ENCODE measurements around the gene NCBP3. TPM values are rescaled to one million over a fixed set of nuclear protein-coding genes. Genes with fewer than 3 reads are reported as not detected.
A peak's percentile ranks its signal among the peaks of the same experiment; 100 is the strongest.

Gene NCBP3
- total RNA-seq, 4 donors from 2014 or later: 9.5 to 15.2 (median 14.5) TPM

- peak overlapping the region; percentile 81 to 85 (median 82) for H3K27ac ChIP-seq
- no peak for ATAC-seq
- H3K9me3 ChIP-seq: no peaks in the 10 kb centered on the region
- H3K4me3 ChIP-seq: peak overlapping the region in 1 of 4 donors; percentile 39
- H3K27me3 ChIP-seq: no peaks in the 10 kb centered on the region
- DNase-seq: no peak
- H3K4me1 ChIP-seq: peaks cover 17 to 18% of the 10 kb centered on the region in 2 donors
- TF ChIP-seq CTCF (IDR thresholded peaks at IDR 0.05 in 4 of 5, conservative IDR thresholded peaks at IDR 0.05 in 1 of 5) (no peak), POLR2A (IDR thresholded peaks at IDR 0.05) (no peak)
- no peaks in the 10 kb centered on the region for H3K36me3 ChIP-seq
- in situ Hi-C loops (cut with MboI; ENCODE audit: low sequenced_read_pairs in 4 of 4): no loop called here
- intact Hi-C loops (cut with DNase I; ENCODE audit: low total_unique reads): no loop called here
These were observed 41.8 kb upstream of the NCBP3 start for GRCh38 chr17:3887804-3888203.

GRCh38 chr17:3887394-3887793 lies 41.3 kb upstream of the NCBP3 start:
- intact Hi-C loops (cut with DNase I; ENCODE audit: low total_unique reads) (no loop called here), in situ Hi-C loops (cut with MboI; ENCODE audit: low sequenced_read_pairs in 4 of 4) (no loop called here)
- Histone ChIP-seq H3K4me1 (peaks cover 17 to 18% of the 10 kb centered on the region in 2 donors), H3K9me3 (no peaks in the 10 kb centered on the region), H3K4me3 (no peak overlapping the region), H3K36me3 (no peaks in the 10 kb centered on the region), H3K27ac (peak overlapping the region in 3 of 4 donors; percentile 81 to 85 (median 82)), H3K27me3 (no peaks in the 10 kb centered on the region)
- no peak for TF ChIP-seq CTCF (IDR thresholded peaks at IDR 0.05 in 4 of 5, conservative IDR thresholded peaks at IDR 0.05 in 1 of 5)
- TF ChIP-seq POLR2A (IDR thresholded peaks at IDR 0.05): no peak
- no peak for ATAC-seq
- no peak for DNase-seq

- Histone ChIP-seq H3K9me3 (no peaks in the 10 kb centered on the region), H3K4me3 (no peak overlapping the region), H3K36me3 (no peaks in the 10 kb centered on the region), H3K4me1 (peaks cover 17 to 18% of the 10 kb centered on the region in 2 donors), H3K27ac (peak overlapping the region; percentile 35 to 82 (median 67)), H3K27me3 (no peaks in the 10 kb centered on the region)
- peak; percentile 15 to 33 for DNase-seq
- no peak for TF ChIP-seq CTCF (IDR thresholded peaks at IDR 0.05 in 4 of 5, conservative IDR thresholded peaks at IDR 0.05 in 1 of 5)
- peak in 1 of 2 donors; percentile 15 for TF ChIP-seq POLR2A (IDR thresholded peaks at IDR 0.05)
- in situ Hi-C loops (cut with MboI; ENCODE audit: low sequenced_read_pairs in 4 of 4): no loop called here
- intact Hi-C loops (cut with DNase I; ENCODE audit: low total_unique reads): no loop called here
- no peak for ATAC-seq
These were observed 40.7 kb upstream of the NCBP3 start for GRCh38 chr17:3886776-3887175.

GRCh38 chr17:3885970-3886369 lies 39.9 kb upstream of the NCBP3 start:
- Histone ChIP-seq H3K9me3 (no peaks in the 10 kb centered on the region), H3K4me3 (no peak overlapping the region), H3K27ac (no peak overlapping the region), H3K27me3 (no peaks in the 10 kb centered on the region), H3K4me1 (peaks cover 16 to 18% of the 10 kb centered on the region in 2 donors), H3K36me3 (no peaks in the 10 kb centered on the region)
- no peak for ATAC-seq
- DNase-seq: no peak
- intact Hi-C loops (cut with DNase I; ENCODE audit: low total_unique reads): no loop called here
- in situ Hi-C loops (cut with MboI; ENCODE audit: low sequenced_read_pairs in 4 of 4): no loop called here
- TF ChIP-seq POLR2A (IDR thresholded peaks at IDR 0.05) (no peak), CTCF (IDR thresholded peaks at IDR 0.05 in 4 of 5, conservative IDR thresholded peaks at IDR 0.05 in 1 of 5) (no peak)

- intact Hi-C loops (cut with DNase I; ENCODE audit: low total_unique reads): no loop called here
- in situ Hi-C loops (cut with MboI; ENCODE audit: low sequenced_read_pairs in 4 of 4): no loop called here
- Histone ChIP-seq H3K27me3 (no peaks in the 10 kb centered on the region), H3K36me3 (no peaks in the 10 kb centered on the region), H3K9me3 (no peaks in the 10 kb centered on the region), H3K27ac (no peak overlapping the region), H3K4me3 (no peak overlapping the region), H3K4me1 (peaks cover 11 to 18% of the 10 kb centered on the region in 2 donors)
- ATAC-seq (no peak), DNase-seq (no peak)
- TF ChIP-seq POLR2A (IDR thresholded peaks at IDR 0.05) (no peak), CTCF (IDR thresholded peaks at IDR 0.05 in 4 of 5, conservative IDR thresholded peaks at IDR 0.05 in 1 of 5) (no peak)
These were observed 39.2 kb upstream of the NCBP3 start for GRCh38 chr17:3885271-3885670.

All from gastrocnemius medialis (tissue), 4 donors.